HG03095 (cell line): ENCODE measurements around the gene MYNN.
"Not testable (repeated sequence)": the region's sequence is repeated elsewhere in the genome, so short reads cannot be mapped to it uniquely, and the experiment has no call there.

Experiments
- ATAC-seq: cut with Tn5 transposase; IDR thresholded peaks from one replicate; pipeline ENCODE4 v1.9.1; 2021; ENCODE audit warnings: moderate library complexity; ENCODE audit not compliant: unreplicated experiment

MYNN gene

DNA sequence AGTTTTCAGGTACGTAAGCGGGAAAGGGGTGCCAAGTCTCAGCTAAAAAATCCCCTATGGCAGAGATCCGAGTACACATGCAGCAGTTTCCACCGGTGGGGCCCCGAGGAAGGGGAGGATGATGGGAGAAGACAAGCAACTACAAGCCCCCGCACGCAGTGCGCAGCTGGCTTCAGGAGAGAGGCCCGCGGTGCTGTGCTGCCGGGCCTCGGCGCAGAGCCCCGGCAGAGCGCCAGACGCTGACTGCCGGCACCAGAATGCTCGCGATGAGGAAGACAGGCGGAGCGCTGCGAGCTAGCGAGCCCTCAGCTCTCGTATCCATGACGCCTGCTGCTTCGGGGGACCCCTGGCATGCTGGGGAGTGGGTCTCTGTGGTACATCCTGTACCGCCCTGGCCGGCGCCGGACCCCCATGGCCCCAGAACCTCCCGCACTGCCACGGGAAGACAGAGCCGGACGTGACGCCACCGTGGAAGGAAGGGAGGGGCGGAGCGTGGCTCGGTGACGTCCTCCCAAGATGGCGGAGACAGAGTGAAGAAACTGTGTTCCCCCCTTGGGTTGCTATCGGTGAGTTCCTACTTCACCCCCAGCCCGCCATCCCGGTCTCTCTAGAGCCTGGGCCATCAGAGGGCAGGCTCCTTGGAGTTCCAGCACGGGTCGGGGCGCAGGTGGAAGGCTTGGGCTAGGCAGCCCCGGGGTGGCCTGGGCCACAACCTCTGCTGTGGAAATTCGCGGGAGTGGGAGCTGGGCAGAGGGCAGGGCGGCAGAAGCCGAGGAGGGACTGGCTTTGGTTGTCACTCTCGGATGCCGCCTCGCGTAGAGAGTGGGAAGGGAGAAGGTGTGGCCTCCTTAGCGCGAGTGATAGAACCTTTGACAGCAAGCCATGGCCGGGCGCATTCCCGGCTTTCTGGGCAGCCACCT, at the start of gene MYNN:
TSS of gene MYNN (plus strand) at position 500 of the 920 bp plus-strand sequence. CDS start 900 bp downstream, outside the sequence.
- peak; percentile 86 for ATAC-seq

DNA sequence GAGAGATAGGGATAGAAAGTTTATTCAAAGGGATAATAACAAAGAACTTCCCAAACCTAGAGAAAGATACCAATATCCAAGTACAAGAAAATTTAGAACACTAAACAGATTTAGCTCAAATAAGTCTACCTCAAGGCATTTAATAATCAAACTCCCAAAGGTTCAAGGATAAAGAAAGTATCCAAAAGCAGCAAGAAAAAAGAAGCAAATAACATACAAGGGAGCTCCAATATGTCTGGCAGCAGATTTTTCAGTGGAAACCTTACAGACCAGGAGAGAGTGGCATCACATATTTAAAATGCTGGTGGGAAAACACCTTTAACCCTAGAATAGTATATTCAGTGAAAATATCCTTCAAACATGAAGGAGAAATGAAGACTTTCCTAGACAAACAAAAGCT, 41.3 kb upstream of the MYNN start:
- ATAC-seq, result not testable (repeated sequence)

DNA sequence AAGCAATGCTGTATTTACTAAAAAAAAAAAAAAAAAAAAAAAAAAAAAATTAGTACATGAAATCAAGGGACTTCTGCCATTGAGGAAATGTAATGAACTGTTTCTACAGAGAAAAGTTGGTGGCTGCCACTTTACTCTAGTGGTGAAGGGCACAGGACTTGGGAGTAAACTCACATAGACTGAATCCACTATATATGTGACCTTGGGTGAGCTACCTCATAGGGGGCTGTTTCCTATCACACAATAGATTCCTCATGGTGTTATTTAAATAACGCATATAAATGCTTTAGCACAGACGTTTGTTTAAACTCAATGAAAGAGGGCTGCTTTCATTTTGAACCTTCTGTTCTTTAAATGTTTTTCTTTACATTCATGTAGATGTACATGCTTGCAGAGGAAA, 34.1 kb upstream of the MYNN start:
- no peak for ATAC-seq

DNA sequence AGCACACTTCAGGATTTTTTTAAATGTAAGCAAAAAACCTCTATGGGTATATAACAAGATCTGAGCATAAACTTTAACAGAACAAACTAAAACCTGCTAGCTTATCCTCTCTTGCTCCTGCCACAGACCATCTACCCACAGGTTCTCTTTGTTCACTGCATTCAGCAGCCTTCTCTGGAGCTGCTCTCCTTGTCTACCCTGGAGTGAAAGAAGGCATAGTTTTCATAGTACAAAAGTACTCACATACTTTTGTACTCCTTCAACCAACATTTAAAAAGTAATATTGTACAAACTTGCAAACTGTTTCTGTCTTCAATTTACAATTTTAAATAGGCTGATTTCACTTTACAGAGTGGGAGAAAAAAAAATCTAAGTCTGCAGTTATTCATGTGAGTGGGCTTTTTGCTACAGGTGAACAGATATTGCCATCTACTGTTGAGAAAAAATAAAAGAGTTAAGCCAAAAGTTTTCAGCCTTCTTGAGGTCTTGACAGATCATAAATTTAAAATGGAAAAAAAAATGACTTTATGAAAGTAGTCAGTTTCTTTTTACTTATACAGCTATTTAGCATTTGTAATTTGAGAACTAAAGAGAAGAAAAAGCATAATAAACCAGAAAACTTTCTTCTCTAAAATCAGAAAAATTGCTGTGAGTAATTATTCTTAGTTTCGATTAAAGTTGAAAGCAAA, 28.7 kb upstream of the MYNN start:
- no peak for ATAC-seq

DNA sequence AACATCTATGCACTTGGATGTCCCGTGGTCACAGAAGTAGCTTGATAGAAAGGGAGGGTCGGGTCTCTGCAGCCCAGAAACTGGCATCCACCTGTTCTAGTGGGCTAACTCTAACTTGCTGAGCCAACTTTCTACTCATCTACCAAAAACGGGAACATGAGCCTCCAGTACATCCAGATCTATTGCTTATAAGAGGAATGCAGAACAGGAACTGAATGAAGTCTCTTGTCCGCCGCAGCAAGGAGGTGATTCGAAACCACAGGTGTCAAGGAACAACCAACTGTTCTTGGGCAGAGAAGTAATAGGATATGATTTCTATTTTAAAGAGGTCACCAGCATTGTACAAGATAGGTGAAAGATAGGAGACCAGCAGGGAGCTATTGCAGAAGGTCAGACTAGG, 26.3 kb upstream of the MYNN start:
- ATAC-seq, result no peak

DNA sequence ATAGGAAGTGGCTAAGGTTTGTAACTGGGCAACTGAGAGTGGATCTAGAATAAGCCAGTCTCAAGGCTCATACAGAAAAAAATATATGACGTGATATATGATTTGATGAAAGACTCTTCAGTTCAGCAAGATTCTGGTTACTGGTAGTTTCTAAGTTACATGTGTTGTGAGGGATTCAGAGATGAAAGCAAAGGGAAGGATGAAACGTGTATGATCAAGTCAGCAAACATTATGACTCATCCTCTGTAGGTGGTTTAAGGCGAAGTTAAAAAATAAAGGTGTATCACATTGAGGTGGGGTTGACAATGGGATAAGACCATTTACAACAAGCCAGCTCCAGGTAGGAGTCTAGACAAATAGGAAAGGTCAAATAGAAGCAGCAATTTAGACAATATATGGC, 24.5 kb upstream of the MYNN start:
- no peak for ATAC-seq

DNA sequence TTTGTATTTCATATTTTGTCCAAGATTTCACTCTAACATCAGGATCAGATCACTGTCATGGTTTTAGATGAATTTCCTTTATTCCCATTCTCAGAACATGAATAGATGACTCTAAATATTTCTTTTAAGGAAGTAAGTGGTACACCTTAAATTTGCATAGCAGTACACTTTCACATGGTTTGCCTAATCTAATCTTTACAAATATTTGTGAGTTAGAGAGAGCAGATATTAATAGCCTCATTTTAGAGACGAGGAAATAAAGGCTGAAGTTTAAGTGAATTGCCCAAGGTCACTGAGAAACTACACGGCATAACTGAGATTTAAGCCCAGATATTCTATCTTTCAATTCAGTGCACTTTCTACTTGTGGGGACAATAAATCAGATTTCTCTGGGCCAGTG, 22.5 kb upstream of the MYNN start:
- no peak for ATAC-seq

DNA sequence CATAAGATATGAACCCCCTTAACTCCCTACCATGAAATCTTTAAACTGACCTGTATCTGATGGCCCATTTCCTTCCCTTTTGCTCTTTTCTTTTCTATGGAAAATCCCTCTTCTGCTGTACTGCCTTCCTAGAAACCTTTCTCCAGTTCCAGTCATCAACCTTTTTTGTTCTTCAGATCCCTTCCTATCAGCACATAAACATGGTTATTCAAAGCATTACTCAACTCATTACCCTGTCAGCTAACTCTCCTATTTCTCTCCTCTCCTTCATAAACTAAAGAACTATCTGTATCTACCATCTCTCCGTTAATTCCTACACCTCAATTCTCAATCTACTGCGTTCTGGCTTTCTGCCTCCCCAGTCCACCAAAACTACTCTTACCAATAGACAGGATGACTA, 21.3 kb upstream of the MYNN start:
- no peak for ATAC-seq

DNA sequence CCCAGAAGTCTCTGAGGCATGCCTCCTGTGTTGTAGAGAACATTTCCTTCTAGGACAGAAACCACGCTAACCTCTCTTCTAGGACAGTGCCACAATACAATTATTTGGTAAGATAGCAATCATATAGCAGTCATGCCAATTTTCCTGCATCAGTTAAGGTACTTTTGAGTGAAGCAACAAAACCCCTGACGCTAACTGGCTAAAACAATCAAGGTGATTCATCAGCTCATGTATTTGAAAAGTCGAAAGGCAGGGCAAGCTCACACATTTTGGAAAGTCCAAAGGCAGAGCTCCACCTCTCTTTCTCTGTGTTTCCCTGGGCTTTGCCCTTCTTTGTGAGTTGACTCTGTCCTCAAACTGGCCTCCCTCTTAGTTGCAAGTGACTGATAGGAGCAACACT, 18.5 kb upstream of the MYNN start:
- ATAC-seq, result no peak

DNA sequence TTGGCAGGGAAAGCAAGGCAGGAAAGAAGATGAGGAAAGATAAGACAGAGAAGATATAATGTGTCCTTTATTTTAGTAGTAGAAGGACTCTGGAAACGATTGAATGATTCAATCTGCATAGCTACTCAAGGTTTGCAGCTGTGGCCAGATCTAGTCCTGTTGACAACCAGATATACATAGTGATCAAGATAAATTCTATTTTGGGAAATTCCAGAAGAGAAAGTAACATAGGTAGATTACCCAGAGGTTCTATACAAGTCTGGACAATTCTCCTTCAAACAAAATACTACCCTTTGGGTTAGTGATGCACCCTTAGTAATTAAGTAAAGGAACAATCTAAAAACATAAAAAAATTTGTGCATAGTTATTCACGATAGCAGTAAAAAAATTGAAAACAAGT, 17.7 kb upstream of the MYNN start:
- no peak for ATAC-seq

DNA sequence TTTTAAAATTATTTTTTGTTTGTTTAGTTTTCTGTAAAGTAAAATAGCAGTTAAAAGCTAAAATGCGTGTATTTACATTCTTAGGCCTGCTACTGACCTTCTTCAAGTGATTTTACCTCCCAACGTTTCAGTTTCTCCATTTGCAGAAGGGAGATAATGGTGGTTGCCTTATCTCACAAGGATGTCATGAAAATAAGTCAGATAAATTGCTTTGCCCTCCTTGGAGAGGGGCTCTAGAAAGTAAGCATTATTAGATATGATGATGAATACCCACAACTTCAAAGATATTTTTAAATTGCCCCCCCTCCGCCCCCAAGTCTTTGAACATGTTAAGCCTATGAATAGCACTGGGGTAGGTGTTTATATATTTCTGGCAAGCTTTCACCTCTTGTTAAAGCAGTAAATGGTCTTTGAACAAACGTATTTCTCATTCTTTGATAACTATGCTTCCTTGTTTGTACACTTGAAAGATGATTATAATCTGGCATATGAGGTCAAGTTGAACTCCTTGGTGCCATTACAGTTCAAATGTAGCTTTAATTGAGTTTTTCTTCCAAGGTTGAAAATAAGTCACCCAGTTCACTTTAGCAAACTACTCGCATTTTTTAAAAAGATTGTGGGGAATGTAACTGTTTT, 14.7 kb upstream of the MYNN start:
- ATAC-seq, result no peak

DNA sequence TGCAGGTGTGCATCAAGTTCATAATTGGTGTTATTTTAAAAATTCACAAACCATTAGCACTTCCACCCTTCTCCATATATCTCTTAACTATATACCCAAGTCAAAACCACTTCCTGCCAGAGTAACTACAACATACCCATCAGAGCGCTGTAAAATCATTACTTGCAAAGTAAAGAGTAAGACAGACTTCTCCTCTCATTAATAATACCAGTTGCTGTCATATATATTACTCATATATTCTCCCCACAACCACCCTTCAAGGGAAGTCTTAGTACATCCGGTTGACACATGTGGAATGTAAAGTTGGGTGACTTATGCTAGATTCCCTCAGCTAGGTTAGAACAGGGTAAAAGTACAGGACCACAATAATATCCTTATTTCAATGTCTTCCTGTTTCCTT, 13.9 kb upstream of the MYNN start:
- ATAC-seq, result peak; percentile 35

DNA sequence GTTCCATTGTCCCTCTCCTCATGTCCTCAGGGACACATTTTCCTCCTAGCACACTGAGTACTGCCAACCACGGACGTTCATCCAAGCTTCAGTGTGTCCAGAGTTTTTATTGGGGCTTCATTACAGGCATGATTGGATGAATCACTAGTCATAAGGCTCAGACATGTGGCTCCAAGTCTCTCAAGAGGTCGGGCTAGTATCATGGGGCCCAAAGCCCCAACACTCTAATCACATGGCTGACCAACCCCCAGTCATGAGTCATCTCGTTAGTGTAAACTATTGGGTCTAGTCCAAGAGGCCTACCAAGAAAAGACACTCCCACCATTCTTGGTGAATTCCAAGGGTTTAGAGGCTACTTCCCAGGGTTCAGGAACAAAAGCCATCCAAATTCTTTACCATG, 12.7 kb upstream of the MYNN start:
- no peak for ATAC-seq

DNA sequence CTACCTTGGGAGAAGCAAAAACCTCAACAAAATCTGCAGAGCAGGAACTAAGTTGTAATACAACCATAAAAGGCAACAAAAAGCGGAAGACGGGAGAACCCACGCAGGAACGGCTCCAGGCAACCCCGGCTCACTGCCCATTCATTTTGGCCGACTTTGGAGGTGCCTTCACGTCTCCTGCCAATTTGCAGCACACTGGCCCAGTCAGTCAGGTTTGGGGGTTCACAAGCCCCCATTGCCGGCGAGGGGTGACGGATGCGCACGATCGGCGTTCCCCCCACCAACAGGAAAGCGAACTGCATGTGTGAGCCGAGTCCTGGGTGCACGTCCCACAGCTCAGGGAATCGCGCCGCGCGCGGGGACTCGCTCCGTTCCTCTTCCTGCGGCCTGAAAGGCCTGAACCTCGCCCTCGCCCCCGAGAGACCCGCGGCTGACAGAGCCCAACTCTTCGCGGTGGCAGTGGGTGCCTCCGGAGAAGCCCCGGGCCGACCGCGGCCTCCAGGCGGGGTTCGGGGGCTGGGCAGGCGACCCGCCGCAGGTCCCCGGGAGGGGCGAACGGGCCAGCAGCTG, 8.8 kb upstream of the MYNN start:
- peak; percentile 43 for ATAC-seq

DNA sequence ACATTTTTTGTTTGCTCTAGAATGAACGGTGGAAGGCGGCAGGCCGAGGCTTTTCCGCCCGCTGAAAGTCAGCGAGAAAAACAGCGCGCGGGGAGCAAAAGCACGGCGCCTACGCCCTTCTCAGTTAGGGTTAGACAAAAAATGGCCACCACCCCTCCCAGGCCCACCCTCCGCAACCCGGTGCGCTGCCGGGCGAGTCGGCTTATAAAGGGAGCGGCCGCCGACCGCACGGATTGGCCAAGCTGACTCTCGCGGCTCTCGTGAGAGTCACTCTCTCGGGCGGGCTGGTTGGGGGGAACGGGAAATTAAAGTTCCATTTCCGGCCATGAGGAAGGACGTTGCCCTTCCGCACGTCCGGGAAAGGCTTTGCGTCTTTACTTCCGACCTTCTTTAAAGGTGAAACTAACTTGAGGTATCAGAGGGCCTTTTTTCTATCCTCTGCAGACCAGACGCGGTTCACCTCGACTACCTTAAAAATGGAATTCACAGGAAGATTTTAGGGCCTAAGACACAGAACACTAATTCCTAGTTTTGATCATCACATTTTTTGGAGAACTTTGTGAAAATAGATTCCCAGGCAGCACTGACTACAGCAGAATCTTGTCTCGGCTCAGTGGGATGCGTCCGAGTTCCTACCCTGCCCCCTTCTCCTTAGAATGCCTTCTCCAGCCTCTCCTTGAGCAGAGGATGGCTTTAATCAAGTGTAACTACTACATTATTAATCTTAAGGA, 8.1 kb upstream of the MYNN start, which contains the start of gene TERC:
TSS of gene TERC (minus strand) at position 179 of the 731 bp plus-strand sequence.
- ATAC-seq, result peak; percentile 66

DNA sequence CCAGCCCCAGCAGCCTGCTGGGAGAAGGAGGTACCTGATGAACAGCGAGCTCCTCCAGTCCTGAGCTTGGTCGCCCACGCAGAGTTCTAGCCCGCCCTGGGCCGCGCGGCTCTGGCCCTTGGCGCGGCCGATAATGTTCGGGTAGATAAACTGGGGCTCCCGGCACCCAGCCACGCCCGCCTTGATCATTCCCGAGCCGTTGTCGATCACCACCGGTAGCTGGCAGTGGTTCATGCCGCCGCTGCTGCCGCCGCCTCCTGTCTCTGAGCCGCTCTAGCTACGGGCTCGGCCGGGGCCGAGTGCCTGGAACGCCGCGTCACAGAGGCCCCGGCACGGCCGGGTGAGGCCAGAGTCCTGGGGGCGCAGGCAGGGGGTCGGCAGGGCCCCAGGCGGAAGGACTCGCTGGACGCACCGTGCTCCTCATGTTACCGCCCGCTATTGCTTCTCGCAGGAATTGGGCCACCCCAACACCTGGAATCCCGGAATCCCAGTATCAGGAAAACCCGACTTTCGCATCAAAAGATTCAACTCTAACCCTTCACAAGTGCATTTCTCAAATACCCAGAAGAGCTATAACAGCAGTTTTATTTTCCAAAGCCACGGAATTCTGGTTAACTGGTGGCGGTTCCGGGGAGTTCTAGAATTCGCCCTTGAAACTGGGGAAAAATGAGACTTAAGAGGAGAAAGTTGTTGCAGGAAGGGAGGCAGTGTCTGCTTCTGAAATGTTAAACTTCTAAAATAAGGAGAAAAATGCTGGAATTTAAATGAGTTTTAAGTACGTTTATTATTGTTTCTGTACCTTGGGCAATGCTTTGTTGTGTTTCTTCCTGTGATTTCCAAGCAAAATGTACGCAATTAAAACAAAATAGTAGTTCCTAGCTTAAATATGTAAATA, 3.7 kb upstream of the MYNN start, which contains the start of gene ACTRT3:
TSS of gene ACTRT3 (minus strand) at position 275 of the 895 bp plus-strand sequence. CDS start at position 234, 41 bp downstream.
- peak; percentile 27 for ATAC-seq

DNA sequence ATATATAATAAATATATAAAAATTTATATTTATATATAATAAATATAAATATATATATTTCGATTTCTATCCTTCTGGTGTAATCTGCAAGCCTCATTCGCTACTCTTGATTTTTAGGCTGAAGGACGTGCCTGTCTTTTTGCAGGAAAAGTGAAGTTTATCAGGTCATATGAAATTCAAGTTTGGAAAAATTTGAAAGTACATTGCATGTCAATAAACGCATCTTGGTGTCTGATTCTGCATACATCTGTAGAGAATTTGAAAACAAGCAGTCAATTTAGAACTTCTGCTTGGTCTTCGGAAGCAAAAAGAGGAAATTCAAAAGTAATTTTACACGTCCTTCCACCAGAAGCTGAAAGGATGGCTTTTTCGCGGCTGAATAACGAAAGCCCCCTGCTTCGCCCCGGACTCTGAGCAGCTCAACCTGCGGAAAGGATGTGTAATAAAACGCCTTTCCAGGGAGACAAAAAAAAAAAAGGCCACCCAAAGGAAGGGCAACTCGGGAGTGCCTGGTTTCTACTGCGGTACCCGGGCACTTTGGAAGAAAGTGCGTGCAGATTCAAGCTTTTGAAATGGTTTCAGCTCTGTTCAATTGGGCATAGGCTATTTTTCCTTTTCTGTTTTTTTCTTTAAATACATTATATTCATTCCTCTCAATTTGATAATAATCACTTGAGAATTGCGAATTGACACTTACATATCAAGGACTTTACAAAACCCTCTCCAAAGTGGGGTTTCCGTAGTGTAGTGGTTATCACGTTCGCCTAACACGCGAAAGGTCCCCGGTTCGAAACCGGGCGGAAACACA, 1.5 kb upstream of the MYNN start:
- no peak for ATAC-seq

DNA sequence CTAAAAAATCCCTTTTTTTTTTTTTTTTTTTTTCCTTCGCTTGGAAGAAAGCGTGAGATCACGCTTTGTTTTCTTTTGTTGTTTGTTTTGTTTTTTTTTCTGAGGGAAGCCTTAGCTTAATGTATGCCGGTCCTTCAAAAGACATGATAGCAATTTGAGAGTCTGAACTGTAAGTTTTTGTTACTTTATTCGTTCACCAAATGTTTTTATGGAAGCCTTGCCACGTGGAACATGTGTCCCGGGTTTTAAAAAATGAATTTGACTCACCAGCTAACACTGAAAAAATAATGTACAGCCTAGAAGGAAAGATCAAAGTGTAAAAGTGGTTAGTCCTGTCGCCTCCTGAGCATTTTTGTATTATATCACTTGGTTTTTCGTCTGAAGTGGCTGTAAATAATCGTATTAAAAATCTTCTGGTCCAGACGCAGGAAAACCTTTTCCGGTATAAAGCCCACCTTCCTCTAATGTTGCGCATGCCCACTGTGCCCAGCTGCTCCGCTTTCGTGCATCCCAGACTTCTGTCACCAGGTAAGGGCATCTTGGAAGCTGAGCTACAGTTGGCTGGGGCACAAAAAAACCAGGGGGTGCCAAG, 795 bp upstream of the MYNN start:
- peak; percentile 19 for ATAC-seq
